HG03520 (cell line): ENCODE measurements around the gene LARGE1.

Source experiments
- ATAC-seq: cut with Tn5 transposase; IDR thresholded peaks from one replicate; pipeline ENCODE4 v1.9.1; 2021; ENCODE audit warnings: mild to moderate bottlenecking, moderate library complexity; ENCODE audit not compliant: unreplicated experiment

The LARGE1 gene

DNA sequence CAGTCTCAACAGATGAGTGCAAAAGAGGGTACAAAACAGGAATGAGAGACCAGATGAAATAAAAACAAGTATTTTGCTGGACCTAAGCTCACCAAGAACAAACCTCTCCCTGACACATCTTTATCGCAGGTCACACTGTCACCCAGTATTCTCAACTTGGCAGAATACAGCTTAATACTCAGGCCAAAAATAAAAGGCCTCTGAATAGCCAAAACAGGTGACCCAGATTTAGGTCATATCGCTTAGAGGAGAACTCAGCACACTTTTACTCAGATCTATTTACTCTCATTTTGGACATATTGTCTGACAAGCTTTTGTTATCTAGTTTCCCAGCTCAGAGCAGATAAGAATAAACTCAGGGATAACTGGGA is 645.2 kb downstream of the LARGE1 start:
- no peak for ATAC-seq

DNA sequence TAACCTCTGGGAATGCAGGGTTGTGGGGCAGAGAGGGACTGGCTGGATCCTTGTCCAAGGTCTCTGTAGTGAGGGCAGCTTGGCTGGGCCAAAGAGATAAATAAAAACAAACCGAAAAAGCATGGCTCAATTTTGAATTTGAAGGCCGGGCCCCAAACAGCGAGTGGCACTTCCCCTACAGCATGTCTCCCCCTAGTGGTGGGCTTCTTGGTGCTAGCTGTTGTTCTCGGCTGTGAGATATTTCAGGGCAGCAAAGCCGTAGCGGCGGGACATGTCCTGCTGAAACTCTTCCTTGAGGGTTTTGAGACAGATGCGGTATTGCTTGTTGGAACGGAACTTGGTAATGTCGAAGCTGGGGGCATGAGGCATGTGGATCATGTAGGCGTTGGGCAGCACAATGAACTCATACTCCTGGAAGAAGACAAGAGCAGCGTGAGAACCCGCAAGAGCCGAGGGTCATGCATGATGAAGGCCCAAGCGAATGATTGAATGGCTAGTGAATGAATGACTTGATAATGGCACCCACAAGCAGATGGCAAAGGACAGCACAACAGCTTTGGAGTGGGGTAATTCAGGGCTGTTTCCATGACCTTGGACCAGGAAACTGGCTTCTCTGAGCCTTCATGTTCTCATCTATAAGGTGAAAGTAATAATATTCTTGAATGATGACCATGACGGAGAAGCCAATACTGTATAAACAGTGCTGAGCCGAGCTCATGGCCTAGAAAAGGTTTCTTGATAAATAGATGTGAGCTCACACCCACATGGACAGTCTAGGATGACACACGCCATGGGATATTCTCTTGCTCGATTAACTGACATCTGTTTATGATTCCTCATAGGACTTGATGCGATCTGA is 645.8 kb downstream of the LARGE1 start:
- ATAC-seq = no peak

DNA sequence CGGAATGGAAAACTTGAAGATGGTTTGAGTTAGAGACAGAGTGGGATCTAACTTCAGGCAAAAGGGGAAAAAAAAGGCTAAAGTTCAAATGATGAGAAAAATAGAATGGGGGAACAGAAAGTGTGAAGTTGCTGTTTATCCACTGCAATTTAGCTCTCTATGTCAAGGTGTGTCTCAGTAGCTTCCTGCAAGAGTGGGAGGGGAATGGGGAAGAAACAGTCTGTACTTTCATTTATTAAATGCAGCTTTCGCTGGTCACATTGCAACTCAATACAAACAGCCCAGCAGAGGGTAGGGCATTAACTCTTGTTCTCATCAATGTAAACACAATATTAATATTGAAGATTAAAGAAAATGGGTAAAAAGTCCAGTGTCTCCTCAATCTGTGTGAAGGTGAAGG is 647.4 kb downstream of the LARGE1 start:
- ATAC-seq = no peak

DNA sequence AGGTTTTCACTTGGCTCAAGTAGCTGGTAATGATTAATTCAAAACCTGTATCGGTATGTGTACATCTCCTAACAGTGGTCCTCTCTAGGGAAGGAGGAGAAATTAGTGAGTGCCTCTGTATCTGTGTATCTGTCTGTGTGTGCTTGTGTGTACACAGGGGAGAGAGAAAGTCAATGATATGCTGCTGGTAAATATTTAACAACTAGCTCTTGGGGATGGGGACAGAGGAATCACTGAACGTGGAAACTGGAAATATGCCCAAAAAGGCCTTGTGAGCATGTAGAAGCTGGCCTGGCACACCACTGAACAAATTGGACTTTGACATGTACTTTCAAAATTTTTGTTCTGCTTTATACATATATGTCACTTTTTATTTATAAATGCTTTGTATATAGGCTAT is 648.1 kb downstream of the LARGE1 start:
- ATAC-seq = no peak

DNA sequence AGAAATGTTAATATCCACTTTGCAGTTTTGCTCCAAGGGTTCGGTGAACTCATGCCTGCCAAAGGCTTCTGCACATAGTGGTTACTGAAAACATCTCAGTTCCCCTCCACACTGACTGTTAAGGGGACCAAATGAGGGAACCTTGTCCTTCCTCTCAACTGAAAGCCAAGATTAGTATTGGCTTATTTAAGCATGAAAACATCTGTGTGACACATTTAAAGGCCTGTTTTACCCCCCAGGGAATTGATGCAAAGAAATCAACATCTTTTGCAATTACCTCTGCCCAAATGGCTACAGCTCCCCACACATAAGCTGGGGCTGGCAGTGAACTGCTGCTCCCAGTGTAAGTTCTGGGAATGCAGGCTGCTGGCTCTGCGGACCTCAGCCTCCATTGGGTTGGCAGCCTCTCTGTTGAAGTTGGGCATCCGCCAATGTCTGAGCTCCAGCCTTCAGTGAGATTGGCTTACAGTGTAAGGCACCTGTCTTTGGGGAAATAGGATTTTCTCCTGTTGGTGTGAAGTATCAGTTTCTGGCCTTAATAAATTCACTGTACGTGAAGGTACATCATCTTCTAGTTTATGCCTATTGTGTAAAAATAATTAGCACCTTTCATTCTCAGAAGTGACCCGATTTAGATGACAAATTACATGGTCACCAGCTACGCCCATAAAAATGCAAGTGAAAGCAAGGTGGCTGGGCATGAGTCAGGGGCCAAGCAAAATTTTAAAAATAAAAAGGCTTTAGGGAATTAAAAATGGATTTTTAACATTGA is 648.7 kb downstream of the LARGE1 start:
- peak; percentile 50 for ATAC-seq

DNA sequence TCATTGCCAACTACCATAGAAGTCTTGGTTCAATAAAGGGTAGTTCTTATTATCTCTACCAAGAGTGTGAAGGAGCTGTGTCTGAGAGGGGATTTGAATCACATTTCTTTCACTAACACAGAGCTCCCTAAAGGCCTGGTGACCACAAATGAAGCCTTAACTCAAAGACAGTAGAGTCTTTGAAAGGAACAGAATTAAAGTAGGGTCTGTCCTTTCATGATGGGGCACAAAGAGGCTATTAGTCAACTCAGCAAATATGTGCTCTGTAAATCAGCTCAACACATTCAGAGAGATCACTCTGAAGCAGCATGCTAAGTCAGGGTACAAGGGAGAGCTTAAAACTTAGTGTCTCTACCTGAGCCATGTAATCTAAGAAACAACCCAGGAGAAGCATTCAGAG is 649.7 kb downstream of the LARGE1 start:
- no peak for ATAC-seq

DNA sequence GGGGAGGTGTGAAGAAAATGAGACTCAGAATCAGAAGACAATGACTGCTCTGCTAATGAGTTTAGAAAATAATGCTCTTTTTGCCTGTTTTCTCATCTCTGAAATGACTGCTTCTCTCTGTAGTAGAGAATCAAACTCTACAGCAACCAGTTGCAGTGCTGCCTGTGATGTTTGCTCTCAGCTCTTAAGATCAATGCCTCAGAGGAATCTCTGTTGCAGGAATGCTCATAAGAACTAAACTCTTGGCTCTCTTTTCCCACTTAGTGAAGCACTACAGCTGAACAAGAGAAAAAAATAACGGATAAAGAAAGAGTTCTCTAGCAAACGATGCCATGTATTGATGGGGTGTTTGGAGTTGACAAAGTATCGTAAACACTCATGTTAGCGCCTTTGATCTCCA is 658.6 kb downstream of the LARGE1 start:
- no peak for ATAC-seq

DNA sequence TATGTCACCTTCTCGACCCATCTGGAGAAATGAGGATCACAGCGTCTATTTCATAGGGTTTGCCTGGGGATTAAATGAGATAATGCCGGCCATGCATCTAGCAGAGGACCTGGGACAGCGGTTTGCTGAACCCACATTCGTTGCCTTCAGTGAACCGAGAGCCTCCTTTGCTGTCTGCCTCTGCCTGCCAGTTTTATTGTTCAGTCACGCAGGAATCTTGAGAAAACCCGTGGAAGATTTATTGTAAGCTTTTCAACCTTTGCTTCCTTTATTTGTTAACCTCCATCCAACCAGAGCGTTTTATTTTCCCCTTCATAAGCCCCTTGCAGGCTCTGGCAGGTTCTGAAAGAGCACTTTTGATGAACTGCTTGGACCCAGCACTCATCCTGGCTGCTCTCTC is 659.8 kb downstream of the LARGE1 start:
- ATAC-seq = no peak

DNA sequence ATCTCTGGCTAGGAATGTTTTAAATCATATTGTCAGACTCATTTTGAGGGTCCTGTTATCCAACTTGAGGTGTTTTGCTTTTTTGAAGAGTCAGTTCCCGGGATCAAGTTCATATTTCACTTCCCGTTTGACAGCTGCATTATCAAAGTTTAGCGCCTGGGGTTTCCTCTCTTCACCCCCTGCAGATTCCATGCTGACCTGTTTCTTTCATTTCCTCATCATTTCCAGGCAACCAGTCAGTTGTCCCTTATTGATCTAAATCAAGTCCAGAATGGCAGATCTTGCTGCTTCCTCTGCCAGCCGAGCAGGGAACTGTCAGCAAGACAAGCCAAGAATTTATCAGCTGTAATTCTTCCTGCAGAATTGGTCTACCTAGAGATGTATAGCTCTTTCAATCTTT is 664.5 kb downstream of the LARGE1 start:
- no peak for ATAC-seq

DNA sequence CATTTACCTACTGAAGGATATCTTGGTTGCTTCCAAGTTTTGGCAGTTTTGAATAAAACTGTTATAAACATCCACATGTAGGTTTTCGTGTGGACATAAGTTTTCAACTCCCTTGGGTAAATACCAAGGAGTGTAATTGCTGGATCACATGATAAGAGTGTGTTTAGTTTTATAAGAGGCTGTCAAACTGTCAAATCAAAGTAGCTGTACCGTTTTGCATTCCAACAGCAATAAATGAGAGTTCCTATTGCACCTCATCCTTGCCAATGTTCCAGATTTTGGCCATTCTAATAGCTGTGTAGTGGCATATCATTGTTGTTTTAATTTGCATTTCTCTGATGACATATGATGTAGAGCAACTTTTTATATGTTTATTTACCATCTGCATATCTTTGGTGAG is 671.3 kb downstream of the LARGE1 start:
- no peak for ATAC-seq

DNA sequence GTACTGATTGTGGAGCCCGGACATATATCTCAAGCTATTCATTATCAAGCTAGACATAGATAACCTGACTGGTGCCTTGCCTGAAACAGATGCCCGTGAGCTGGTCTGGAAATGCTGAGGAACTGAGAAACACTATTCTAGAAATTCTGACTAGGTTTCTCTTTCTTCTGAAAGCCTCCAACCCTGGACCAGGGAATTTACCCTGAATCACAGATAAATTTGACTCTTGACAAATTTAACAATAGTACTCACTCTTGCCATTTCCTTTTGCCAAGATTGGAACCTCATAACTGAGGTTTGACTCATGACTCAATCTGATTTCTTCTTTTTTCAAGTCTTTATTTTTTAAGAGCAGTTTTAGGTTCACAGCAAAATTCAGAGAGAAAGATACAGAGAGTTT is 672.5 kb downstream of the LARGE1 start:
- no peak for ATAC-seq

DNA sequence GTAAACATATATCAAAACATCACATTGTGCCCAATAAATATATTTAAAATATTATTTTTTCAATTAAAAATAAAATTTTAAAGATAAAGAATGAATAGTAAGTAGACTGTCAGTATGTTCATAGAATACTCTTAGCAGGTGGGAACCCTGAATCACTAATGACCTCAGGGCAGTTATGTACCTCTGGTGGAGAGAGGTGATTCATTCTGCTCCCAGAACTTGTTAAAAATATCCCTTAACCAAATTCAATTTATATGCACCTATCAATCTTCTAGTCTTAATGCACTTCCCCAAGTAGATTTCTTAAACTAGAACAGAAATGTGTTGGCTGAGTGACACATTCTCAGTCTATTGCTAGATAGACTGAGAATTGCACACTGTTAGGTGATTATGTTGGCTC is 678.2 kb downstream of the LARGE1 start:
- no peak for ATAC-seq

DNA sequence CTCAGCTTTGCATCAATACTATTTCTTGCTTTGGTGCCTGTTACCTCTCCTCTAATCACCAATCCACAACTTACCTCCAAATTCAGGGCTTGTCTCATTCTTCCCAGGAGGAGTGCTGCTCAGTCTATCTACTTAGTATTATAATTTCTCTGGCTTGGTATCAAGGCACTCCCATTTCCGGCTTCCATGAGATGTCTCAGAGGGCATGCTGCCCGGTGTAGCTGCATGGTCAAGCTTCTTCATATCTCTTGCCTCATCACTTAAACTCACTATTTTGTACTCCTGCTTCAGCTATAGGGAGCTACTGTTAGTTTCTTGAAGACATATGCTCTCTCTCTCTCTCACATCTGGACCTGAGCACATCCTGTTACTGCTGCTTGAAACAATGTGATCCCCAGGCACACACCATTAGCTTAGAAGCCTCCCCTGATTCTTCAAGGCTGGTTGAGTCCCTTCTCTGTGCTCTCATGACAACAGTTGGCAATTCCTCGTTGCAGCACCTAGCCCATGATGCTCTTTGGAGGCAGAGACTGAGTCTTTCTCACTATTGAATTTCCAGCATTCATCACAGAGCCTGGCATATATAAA is 679.3 kb downstream of the LARGE1 start:
- ATAC-seq = no peak

DNA sequence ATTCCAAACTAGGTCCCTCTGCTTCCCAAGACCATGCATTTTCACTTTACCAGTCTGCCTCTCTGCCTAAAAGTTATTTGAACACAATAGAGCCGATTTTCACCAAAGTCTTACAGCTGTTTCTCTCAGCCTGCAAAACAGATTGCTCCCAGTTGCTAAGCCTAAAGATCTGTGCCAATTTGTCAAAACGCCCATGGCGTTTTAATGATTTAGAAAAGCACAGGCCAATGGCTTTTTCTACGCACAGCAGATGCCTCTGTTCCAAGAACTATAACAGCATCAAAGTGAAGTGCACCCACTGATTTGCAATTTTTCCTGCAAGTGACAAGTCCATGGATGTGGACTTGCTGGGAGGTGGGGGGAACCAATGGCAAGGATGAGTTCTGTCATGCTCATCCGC is 688.2 kb downstream of the LARGE1 start:
- no peak for ATAC-seq

DNA sequence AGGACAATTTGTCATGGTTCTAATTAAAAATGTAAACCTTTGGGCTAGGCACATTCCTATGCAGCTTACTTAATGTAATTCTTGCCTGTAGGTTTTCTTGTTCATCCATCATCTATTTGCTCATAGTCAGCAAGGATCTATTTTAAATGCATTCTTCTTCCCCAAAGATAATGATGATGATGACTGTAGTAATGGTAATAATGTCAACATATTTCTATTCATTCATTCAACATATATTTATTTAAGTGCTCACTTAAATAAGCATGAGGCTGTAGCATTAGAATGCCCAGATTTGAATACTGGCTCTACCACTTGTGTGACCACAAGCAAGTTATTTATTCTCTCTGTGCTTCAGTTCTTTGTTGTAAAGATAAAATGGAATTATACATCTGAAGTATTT is 692.5 kb downstream of the LARGE1 start:
- no peak for ATAC-seq

DNA sequence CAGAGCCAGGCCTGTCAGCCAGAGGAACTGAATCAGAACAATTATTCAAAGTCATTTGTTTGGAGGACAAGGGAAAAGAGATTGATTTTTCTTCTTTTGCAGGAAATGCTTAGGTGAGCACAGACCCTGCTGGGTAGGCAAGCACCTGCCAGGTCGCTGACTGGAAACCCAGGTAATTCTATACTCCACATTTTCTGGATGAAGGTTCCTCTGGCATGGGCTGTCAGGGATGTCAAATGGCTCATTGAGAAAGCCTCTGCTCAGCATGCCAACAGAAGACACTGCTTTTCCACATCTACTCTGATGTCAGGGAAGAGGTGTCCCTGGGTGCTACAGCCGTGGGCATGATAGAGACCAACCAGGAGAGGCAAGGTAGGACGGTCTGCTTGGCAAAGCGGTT is 695.4 kb downstream of the LARGE1 start:
- no peak for ATAC-seq
